GM18873 (cell line): ENCODE measurements around the gene PLAAT2.
"Not testable (repeated sequence)": the region's sequence is repeated elsewhere in the genome, so short reads cannot be mapped to it uniquely, and the experiment has no call there.

ENCODE experiments used
- ATAC-seq: cut with Tn5 transposase; IDR thresholded peaks from one replicate; pipeline ENCODE4 v1.9.1; 2021; ENCODE audit warnings: mild to moderate bottlenecking, moderate library complexity, moderate number of reproducible peaks; ENCODE audit not compliant: unreplicated experiment, low FRiP score

The PLAAT2 gene

GRCh38 chr11:63563201-63564055, at the start of gene PLAAT2:
TSS of gene PLAAT2 (minus strand) at chr11:63563379. CDS start at chr11:63563324, 55 bp downstream.
- ATAC-seq = no peak

GRCh38 chr11:63612181-63612580, 49.0 kb upstream of the PLAAT2 start:
- no peak for ATAC-seq

GRCh38 chr11:63611395-63611747, 48.2 kb upstream of the PLAAT2 start:
- ATAC-seq = no peak

GRCh38 chr11:63610604-63611394, 47.6 kb upstream of the PLAAT2 start:
- no peak for ATAC-seq

- ATAC-seq = no peak
Measured at GRCh38 chr11:63609971-63610580, 46.9 kb upstream of the PLAAT2 start.

- ATAC-seq = no peak
Measured at GRCh38 chr11:63609536-63609935, 46.4 kb upstream of the PLAAT2 start.

- ATAC-seq = no peak
Measured at GRCh38 chr11:63608353-63609345, 45.5 kb upstream of the PLAAT2 start.

- no peak for ATAC-seq
Measured at GRCh38 chr11:63603180-63603518, 40.0 kb upstream of the PLAAT2 start.

- ATAC-seq = not testable (repeated sequence)
Measured at GRCh38 chr11:63602290-63603179, 39.4 kb upstream of the PLAAT2 start.

GRCh38 chr11:63599211-63600122, 36.3 kb upstream of the PLAAT2 start:
- ATAC-seq = no peak

- ATAC-seq = no peak
Measured at GRCh38 chr11:63598556-63598955, 35.4 kb upstream of the PLAAT2 start.

GRCh38 chr11:63595296-63595695, 32.1 kb upstream of the PLAAT2 start:
- no peak for ATAC-seq

- no peak for ATAC-seq
Measured at GRCh38 chr11:63592975-63593395, 29.8 kb upstream of the PLAAT2 start.

- no peak for ATAC-seq
Measured at GRCh38 chr11:63590024-63590788, 27.0 kb upstream of the PLAAT2 start.

GRCh38 chr11:63589000-63589399, 25.8 kb upstream of the PLAAT2 start:
- ATAC-seq = no peak

GRCh38 chr11:63586451-63587166, 23.4 kb upstream of the PLAAT2 start:
- ATAC-seq = no peak

GRCh38 chr11:63583357-63583677, 20.1 kb upstream of the PLAAT2 start:
- no peak for ATAC-seq
